RWPE2 (cell line): ENCODE data around the gene TM4SF1.

ENCODE experiments used
- ATAC-seq: fragments of 200-7000 bp; cut with Tn5 transposase; 3 replicates; pipeline ENCODE4 v1.9.1; 2021; ENCODE audit warnings: low read depth
- DNase-seq: peaks from one replicate; pipeline ENCODE4 v3.0.0-alpha.2; 2020; ENCODE audit warnings: low spot score
- H3K27ac ChIP-seq: fragments of 450-650 bp; 2 replicates; pipeline ENCODE4 v1.5.1; 2017; ENCODE audit warnings: mild to moderate bottlenecking; ENCODE audit not compliant: poor library complexity, severe bottlenecking
- H3K27me3 ChIP-seq: fragments of 250-450 bp; sonication (Bioruptor Pico); 2 replicates; pipeline ENCODE4 v1.5.1; 2021; ENCODE audit warnings: mild to moderate bottlenecking, moderate library complexity; ENCODE audit not compliant: insufficient read depth, poor library complexity, severe bottlenecking
- H3K36me3 ChIP-seq: fragments of 250-450 bp; sonication (Bioruptor Pico); 2 replicates; pipeline ENCODE4 v1.5.1; 2020; ENCODE audit warnings: low read depth, mild to moderate bottlenecking, moderate library complexity
- H3K4me1 ChIP-seq: fragments of 250-450 bp; sonication (Bioruptor Pico); 2 replicates; pipeline ENCODE4 v1.5.1; 2021; ENCODE audit warnings: mild to moderate bottlenecking, moderate library complexity; ENCODE audit not compliant: insufficient read depth, poor library complexity, severe bottlenecking
- H3K4me3 ChIP-seq: fragments of 250-450 bp; sonication (Bioruptor Pico); 2 replicates; pipeline ENCODE4 v1.5.1; 2021; ENCODE audit warnings: mild to moderate bottlenecking, moderate library complexity; ENCODE audit not compliant: severe bottlenecking
- H3K9me3 ChIP-seq: fragments of 250-450 bp; sonication (Bioruptor Pico); 2 replicates; pipeline ENCODE4 v1.5.1; 2021; ENCODE audit warnings: mild to moderate bottlenecking, moderate library complexity; ENCODE audit not compliant: severe bottlenecking
- CTCF ChIP-seq: fragments of 450-650 bp; IDR thresholded peaks from one replicate; pipeline ENCODE4 v1.5.1; 2017; ENCODE audit warnings: mild to moderate bottlenecking, moderate library complexity; ENCODE audit not compliant: poor library complexity, severe bottlenecking

Gene TM4SF1

GRCh38 chr3:149336925-149337324 lies 40.5 kb downstream of the TM4SF1 start:
- Histone ChIP-seq H3K27ac (no peak overlapping the region), H3K4me3 (no peak overlapping the region), H3K27me3 (no peaks in the 10 kb centered on the region), H3K4me1 (peaks cover 28% of the 10 kb centered on the region), H3K9me3 (no peaks in the 10 kb centered on the region), H3K36me3 (no peaks in the 10 kb centered on the region; the same call in 1 of the 2 replicates)
- ATAC-seq (no peak), DNase-seq (no peak)
- TF ChIP-seq CTCF = no peak

GRCh38 chr3:149333176-149333859 lies 44.1 kb downstream of the TM4SF1 start, which contains the start of gene TM4SF18:
Gene TM4SF18 (minus strand): TSS chr3:149333636. CDS start chr3:149333382, 254 bp downstream.
- Histone ChIP-seq H3K27me3 (no peaks in the 10 kb centered on the region), H3K4me1 (no peaks in the 10 kb centered on the region), H3K4me3 (no peak within 1 kb of the TSS), H3K36me3 (no peaks in the 10 kb centered on the region; the same call in 1 of the 2 replicates), H3K9me3 (no peaks in the 10 kb centered on the region), H3K27ac (no peak within 1 kb of the TSS)
- TF ChIP-seq CTCF = no peak
- DNase-seq (no peak), ATAC-seq (no peak)

- no peak for ATAC-seq
- no peak for TF ChIP-seq CTCF
- H3K27ac ChIP-seq = no peak overlapping the region
- no peak for DNase-seq
- H3K4me1 ChIP-seq = peaks cover 4% of the 10 kb centered on the region
- no peaks in the 10 kb centered on the region for H3K9me3 ChIP-seq
- H3K4me3 ChIP-seq = no peak overlapping the region
- H3K36me3 ChIP-seq = no peaks in the 10 kb centered on the region; the same call in 1 of the 2 replicates
- H3K27me3 ChIP-seq = no peaks in the 10 kb centered on the region
These were observed 44.7 kb downstream of the TM4SF1 start for GRCh38 chr3:149332771-149333170.

GRCh38 chr3:149332227-149332765 lies 45.2 kb downstream of the TM4SF1 start:
- H3K27ac ChIP-seq = no peak overlapping the region
- peaks cover 6% of the 10 kb centered on the region for H3K4me1 ChIP-seq
- H3K27me3 ChIP-seq = no peaks in the 10 kb centered on the region
- ATAC-seq = no peak
- H3K9me3 ChIP-seq = no peaks in the 10 kb centered on the region
- no peaks in the 10 kb centered on the region; the same call in 1 of the 2 replicates for H3K36me3 ChIP-seq
- no peak overlapping the region for H3K4me3 ChIP-seq
- no peak for DNase-seq
- TF ChIP-seq CTCF = no peak

GRCh38 chr3:149331396-149331795 lies 46.1 kb downstream of the TM4SF1 start:
- Histone ChIP-seq H3K9me3 (no peaks in the 10 kb centered on the region), H3K36me3 (no peaks in the 10 kb centered on the region; the same call in 1 of the 2 replicates), H3K27ac (no peak overlapping the region), H3K4me3 (no peak overlapping the region), H3K4me1 (peaks cover 6% of the 10 kb centered on the region), H3K27me3 (no peaks in the 10 kb centered on the region)
- ATAC-seq (no peak), DNase-seq (no peak)
- TF ChIP-seq CTCF = no peak
